ENCODE measurements around the gene SLC4A1AP. TPM values are rescaled to one million over a fixed set of nuclear protein-coding genes. Genes with fewer than 3 reads are reported as not detected.
A peak's percentile ranks its signal among the peaks of the same experiment; 100 is the strongest.

Gene SLC4A1AP
- total RNA-seq, 2 experiments from 2014 or later, result 19.1 to 19.3 TPM

GRCh38 chr2:27724905-27725701 is 61.4 kb downstream of the SLC4A1AP start:
- intact Hi-C loops (cut with micrococcal nuclease), result no loop called here
- no peak for ATAC-seq
- POLR2A ChIA-PET, result interaction anchor here (1.1 kb wide), 1 partner anchor 21 kb away, joined by 3 read pairs; no protein-coding TSS in a partner anchor

GRCh38 chr2:27727257-27727656 is 63.6 kb downstream of the SLC4A1AP start:
- CTCF ChIA-PET, result interaction anchor here (1.5 to 1.8 kb wide), 2 partner anchors 20 to 23 kb away, joined by 4 read pairs; no protein-coding TSS in a partner anchor
- POLR2A ChIA-PET, result no interaction called here

More at GRCh38 chr2:27724905-27725701, 61.4 kb downstream of the SLC4A1AP start:
- Mint-ChIP-seq H3K4me3 (no peak overlapping the region), H3K27ac (no peak overlapping the region), H3K9me3 (no peaks in the 10 kb centered on the region), H3K27me3 (peaks cover 6% of the 10 kb centered on the region), H3K36me3 (ENCODE audit: low read depth) (no peaks in the 10 kb centered on the region), H3K4me1 (ENCODE audit: low read depth) (peaks cover 22% of the 10 kb centered on the region)
- TF ChIP-seq CTCF (IDR thresholded peaks at IDR 0.05), result no peak
- DNase-seq, result no peak
- CTCF ChIA-PET, result interaction anchor here (1.6 to 4.9 kb wide), 5 partner anchors 11 to 631 kb away, joined by 3 to 40 read pairs (median 11); partner anchors contain the start of gene MRPL33

GRCh38 chr2:27728081-27728858 is 64.6 kb downstream of the SLC4A1AP start:
- ATAC-seq (peak; percentile 30), DNase-seq (no peak)
- ChIA-PET CTCF (interaction anchor here (1.5 to 1.8 kb wide), 2 partner anchors 21 to 25 kb away, joined by 4 read pairs; no protein-coding TSS in a partner anchor), POLR2A (interaction anchor here (0.6 to 1.0 kb wide), 2 partner anchors 22 to 65 kb away, joined by 3 read pairs; partner anchors contain the start of genes SLC4A1AP and SUPT7L)
- no peaks in the 10 kb centered on the region for H3K9me3 Mint-ChIP-seq
- no peaks in the 10 kb centered on the region for H3K36me3 Mint-ChIP-seq (ENCODE audit: low read depth)
- intact Hi-C loops (cut with micrococcal nuclease), result no loop called here
- H3K27me3 Mint-ChIP-seq, result no peaks in the 10 kb centered on the region
- no peak overlapping the region for H3K27ac Mint-ChIP-seq
- TF ChIP-seq CTCF (IDR thresholded peaks at IDR 0.05), result no peak
- no peak overlapping the region for H3K4me3 Mint-ChIP-seq
- H3K4me1 Mint-ChIP-seq (ENCODE audit: low read depth), result peaks cover 4% of the 10 kb centered on the region

More at GRCh38 chr2:27727257-27727656, 63.6 kb downstream of the SLC4A1AP start:
- H3K9me3 Mint-ChIP-seq, result no peaks in the 10 kb centered on the region
- H3K36me3 Mint-ChIP-seq (ENCODE audit: low read depth), result no peaks in the 10 kb centered on the region
- no peak for DNase-seq
- intact Hi-C loops (cut with micrococcal nuclease), result no loop called here
- no peak for TF ChIP-seq CTCF (IDR thresholded peaks at IDR 0.05)
- no peak overlapping the region for H3K4me3 Mint-ChIP-seq
- no peak for ATAC-seq
- H3K4me1 Mint-ChIP-seq (ENCODE audit: low read depth), result peaks cover 4% of the 10 kb centered on the region
- H3K27ac Mint-ChIP-seq, result no peak overlapping the region
- no peaks in the 10 kb centered on the region for H3K27me3 Mint-ChIP-seq

- ATAC-seq (no peak), DNase-seq (no peak)
- intact Hi-C loops (cut with micrococcal nuclease), result no loop called here
- no peak overlapping the region for H3K27ac Mint-ChIP-seq
- peaks cover 4% of the 10 kb centered on the region for H3K4me1 Mint-ChIP-seq (ENCODE audit: low read depth)
- peaks cover 1% of the 10 kb centered on the region for H3K9me3 Mint-ChIP-seq
- H3K36me3 Mint-ChIP-seq (ENCODE audit: low read depth), result peaks cover under 1% of the 10 kb centered on the region
- ChIA-PET POLR2A (interaction anchor here (1.0 to 1.7 kb wide), 3 partner anchors 9 to 66 kb away, joined by 3 to 4 read pairs (median 4); partner anchors contain the start of genes SLC4A1AP and SUPT7L), CTCF (interaction anchor here (1.3 to 1.6 kb wide), 2 partner anchors 25 to 45 kb away, joined by 3 to 5 read pairs; no protein-coding TSS in a partner anchor)
- TF ChIP-seq CTCF (IDR thresholded peaks at IDR 0.05), result no peak
- no peak overlapping the region for H3K4me3 Mint-ChIP-seq
- H3K27me3 Mint-ChIP-seq, result no peaks in the 10 kb centered on the region
Measured at GRCh38 chr2:27729198-27729597, 65.5 kb downstream of the SLC4A1AP start.

Data from activated CD8-positive, alpha-beta T cell treated with anti-CD3 and anti-CD28 coated beads for 36 hours (primary cell).